Choroid plexus epithelial cell (primary cell): ENCODE results near the gene RRAS.
A peak's percentile ranks its signal among the peaks of the same experiment; 100 is the strongest.

ENCODE experiments used
- DNase-seq: peaks from one replicate; pipeline ENCODE4 v3.0.0-alpha.2; 2010; ENCODE audit warnings: low read depth
- H3K4me3 ChIP-seq: 2 replicates; pipeline ENCODE4 v1.5.1; 2011; ENCODE audit warnings: low read depth, mild to moderate bottlenecking, control low read depth, low read length, moderate library complexity
- CTCF ChIP-seq: conservative IDR thresholded peaks from 2 replicates; pipeline ENCODE4 v1.5.1; 2011; ENCODE audit warnings: low read depth, mild to moderate bottlenecking, control low read depth, inconsistent platforms, low read length, moderate library complexity

The RRAS gene

GRCh38 chr19:49596954-49597702 is 42.8 kb downstream of the RRAS start:
- H3K4me3 ChIP-seq = no peak overlapping the region
- DNase-seq = no peak
- TF ChIP-seq CTCF = no peak

GRCh38 chr19:49596407-49596806 is 43.5 kb downstream of the RRAS start:
- no peak overlapping the region for H3K4me3 ChIP-seq
- no peak for TF ChIP-seq CTCF
- DNase-seq = no peak

- DNase-seq = no peak
- no peak for TF ChIP-seq CTCF
- no peak overlapping the region for H3K4me3 ChIP-seq
Measured at GRCh38 chr19:49595819-49596404, 44.0 kb downstream of the RRAS start.

GRCh38 chr19:49594993-49595818 is 44.7 kb downstream of the RRAS start:
- TF ChIP-seq CTCF = no peak
- no peak for DNase-seq
- H3K4me3 ChIP-seq = no peak overlapping the region

- DNase-seq = no peak
- H3K4me3 ChIP-seq = no peak overlapping the region
- no peak for TF ChIP-seq CTCF
Measured at GRCh38 chr19:49594157-49594992, 45.6 kb downstream of the RRAS start.

GRCh38 chr19:49593233-49594113 is 46.5 kb downstream of the RRAS start:
- no peak for TF ChIP-seq CTCF
- peak; percentile 95 for DNase-seq
- H3K4me3 ChIP-seq = peak overlapping the region; percentile 83
